ENCODE results near the gene STARD13.

DNA sequence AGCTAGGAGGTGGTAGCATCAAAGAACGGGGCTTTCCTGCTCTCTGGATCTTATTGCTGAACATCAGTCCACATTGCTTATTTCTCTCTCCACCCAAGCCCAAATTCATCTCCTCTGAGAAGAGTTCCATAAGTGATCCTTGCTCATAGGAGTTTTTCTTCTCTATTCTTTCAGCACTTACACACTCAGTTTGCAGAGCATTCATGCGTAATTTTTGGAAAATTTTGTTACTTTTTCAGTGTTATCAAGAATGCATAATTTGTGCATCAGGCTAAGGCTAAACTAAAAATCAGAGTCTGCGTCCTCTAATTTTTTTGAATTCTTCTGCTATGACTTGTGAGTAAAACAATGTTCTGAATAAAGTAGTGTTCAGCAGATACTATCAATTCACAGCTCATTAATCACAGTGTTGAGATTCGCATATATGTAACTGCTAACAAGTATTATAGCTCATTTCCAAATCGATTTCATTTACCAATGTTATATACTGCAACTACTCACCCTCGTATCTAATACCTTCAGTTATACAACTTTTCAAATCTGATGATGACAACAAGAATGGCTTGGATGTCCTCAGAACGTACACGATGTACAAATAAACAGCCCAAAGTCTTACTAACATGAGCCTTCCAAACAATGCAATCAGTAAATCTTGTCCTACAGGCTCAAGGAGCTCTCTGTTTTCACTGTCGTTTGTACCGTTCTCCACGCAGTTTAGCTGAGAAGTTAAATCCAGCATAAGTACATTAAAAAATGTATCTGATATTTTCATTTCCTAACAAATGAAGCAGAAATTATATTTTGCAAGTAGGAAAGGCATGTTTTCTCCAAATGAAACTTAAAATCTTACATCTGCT, 36.4 kb upstream of the STARD13 start:
- TF ChIP-seq, protein P1, sequence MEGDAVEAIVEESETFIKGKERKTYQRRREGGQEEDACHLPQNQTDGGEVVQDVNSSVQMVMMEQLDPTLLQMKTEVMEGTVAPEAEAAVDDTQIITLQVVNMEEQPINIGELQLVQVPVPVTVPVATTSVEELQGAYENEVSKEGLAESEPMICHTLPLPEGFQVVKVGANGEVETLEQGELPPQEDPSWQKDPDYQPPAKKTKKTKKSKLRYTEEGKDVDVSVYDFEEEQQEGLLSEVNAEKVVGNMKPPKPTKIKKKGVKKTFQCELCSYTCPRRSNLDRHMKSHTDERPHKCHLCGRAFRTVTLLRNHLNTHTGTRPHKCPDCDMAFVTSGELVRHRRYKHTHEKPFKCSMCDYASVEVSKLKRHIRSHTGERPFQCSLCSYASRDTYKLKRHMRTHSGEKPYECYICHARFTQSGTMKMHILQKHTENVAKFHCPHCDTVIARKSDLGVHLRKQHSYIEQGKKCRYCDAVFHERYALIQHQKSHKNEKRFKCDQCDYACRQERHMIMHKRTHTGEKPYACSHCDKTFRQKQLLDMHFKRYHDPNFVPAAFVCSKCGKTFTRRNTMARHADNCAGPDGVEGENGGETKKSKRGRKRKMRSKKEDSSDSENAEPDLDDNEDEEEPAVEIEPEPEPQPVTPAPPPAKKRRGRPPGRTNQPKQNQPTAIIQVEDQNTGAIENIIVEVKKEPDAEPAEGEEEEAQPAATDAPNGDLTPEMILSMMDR (IDR thresholded peaks at IDR 0.05) = no peak
- TF ChIP-seq POLR2A (IDR thresholded peaks at IDR 0.05) (no peak), EP300 (IDR thresholded peaks at IDR 0.05) (no peak)
